H9 (cell line): ENCODE measurements around the gene ERC1. TPM values are rescaled to one million over a fixed set of nuclear protein-coding genes. Genes with fewer than 3 reads are reported as not detected.

Experiments
- DNase-seq: peaks from one replicate; pipeline ENCODE4 v3.0.0-alpha.2; 2017
- H2AFZ ChIP-seq: one replicate; pipeline ENCODE4 v1.6.1; 2013; ENCODE audit warnings: mild to moderate bottlenecking, low read length, control low read depth, moderate library complexity
- H2AK5ac ChIP-seq: 2 replicates; pipeline ENCODE4 v1.6.1; 2013; ENCODE audit warnings: low read length, control low read depth, mixed read lengths; ENCODE audit not compliant: insufficient read length
- H2BK120ac ChIP-seq: one replicate; pipeline ENCODE4 v1.6.1; 2013; ENCODE audit warnings: low read depth, mild to moderate bottlenecking, low read length, control low read depth, inconsistent platforms; ENCODE audit not compliant: poor library complexity, severe bottlenecking
- H2BK12ac ChIP-seq: 2 replicates; pipeline ENCODE4 v1.6.1; 2013; ENCODE audit warnings: low read length, control low read depth, mixed read lengths, low read depth; ENCODE audit not compliant: insufficient read length
- H2BK15ac ChIP-seq: 2 replicates; pipeline ENCODE4 v1.6.1; 2013; ENCODE audit warnings: low read depth, low read length, control low read depth
- H2BK20ac ChIP-seq: one replicate; pipeline ENCODE4 v1.6.1; 2013; ENCODE audit warnings: low read depth, mild to moderate bottlenecking, low read length, control low read depth, inconsistent platforms; ENCODE audit not compliant: poor library complexity, severe bottlenecking
- H2BK5ac ChIP-seq: 2 replicates; pipeline ENCODE4 v1.6.1; 2013; ENCODE audit warnings: low read length, control low read depth, mixed read lengths; ENCODE audit not compliant: insufficient read length
- H3K14ac ChIP-seq: 2 replicates; pipeline ENCODE4 v1.6.1; 2013; ENCODE audit warnings: low read length, control low read depth; ENCODE audit not compliant: insufficient read depth
- H3K18ac ChIP-seq: 2 replicates; pipeline ENCODE4 v1.6.1; 2013; ENCODE audit warnings: low read depth, mild to moderate bottlenecking, mixed read lengths, low read length, control low read depth; ENCODE audit not compliant: insufficient read length
- H3K23ac ChIP-seq: 2 replicates; pipeline ENCODE4 v1.6.1; 2013; ENCODE audit warnings: low read length, control low read depth, mixed read lengths, low read depth; ENCODE audit not compliant: insufficient read length
- H3K23me2 ChIP-seq: 2 replicates; pipeline ENCODE4 v1.6.1; 2013; ENCODE audit warnings: low read depth, mild to moderate bottlenecking, mixed read lengths, low read length, control low read depth; ENCODE audit not compliant: insufficient read length, poor library complexity, severe bottlenecking
- H3K27ac ChIP-seq: 2 replicates; pipeline ENCODE4 v1.5.1; 2013; ENCODE audit warnings: low read length, control low read depth, mixed read lengths, low read depth; ENCODE audit not compliant: insufficient read length
- H3K27me3 ChIP-seq: 2 replicates; pipeline ENCODE4 v1.6.1; 2013; ENCODE audit warnings: low read length, control low read depth, inconsistent platforms; ENCODE audit not compliant: insufficient read depth
- H3K4ac ChIP-seq: 2 replicates; pipeline ENCODE4 v1.6.1; 2013; ENCODE audit warnings: low read depth, mild to moderate bottlenecking, control low read depth, inconsistent platforms, low read length, moderate library complexity
- H3K4me1 ChIP-seq: 2 replicates; pipeline ENCODE4 v1.6.1; 2013; ENCODE audit warnings: low read length, control low read depth, inconsistent platforms; ENCODE audit not compliant: insufficient read depth
- H3K4me2 ChIP-seq: 2 replicates; pipeline ENCODE4 v1.6.1; 2013; ENCODE audit warnings: low read length, control low read depth, mixed read lengths; ENCODE audit not compliant: insufficient read length, insufficient read depth
- H3K56ac ChIP-seq: 2 replicates; pipeline ENCODE4 v1.6.1; 2013; ENCODE audit warnings: low read depth, mild to moderate bottlenecking, mixed read lengths, low read length, control low read depth; ENCODE audit not compliant: insufficient read length
- H3K79me1 ChIP-seq: 2 replicates; pipeline ENCODE4 v1.6.1; 2013; ENCODE audit warnings: low read depth, mild to moderate bottlenecking, moderate library complexity, low read length, control low read depth, inconsistent platforms; ENCODE audit not compliant: insufficient read depth, poor library complexity, severe bottlenecking
- H3K79me2 ChIP-seq: 2 replicates; pipeline ENCODE4 v1.6.1; 2013; ENCODE audit warnings: low read length, control low read depth, inconsistent platforms; ENCODE audit not compliant: insufficient read depth
- H3K9ac ChIP-seq: 2 replicates; pipeline ENCODE4 v1.6.1; 2013; ENCODE audit warnings: low read length, control low read depth, mixed read lengths; ENCODE audit not compliant: insufficient read length; ENCODE audit errors: extremely low read depth
- H3K9me3 ChIP-seq: one replicate; pipeline ENCODE4 v1.6.1; 2013; ENCODE audit warnings: low read depth, low read length, inconsistent platforms; ENCODE audit not compliant: control insufficient read depth
- H3T11ph ChIP-seq: one replicate; pipeline ENCODE4 v1.6.1; 2013; ENCODE audit warnings: mild to moderate bottlenecking, low read length, control low read depth, inconsistent platforms
- H4K20me1 ChIP-seq: one replicate; pipeline ENCODE4 v1.6.1; 2013; ENCODE audit not compliant: control insufficient read depth, insufficient read length, insufficient read depth
- H4K5ac ChIP-seq: 2 replicates; pipeline ENCODE4 v1.6.1; 2013; ENCODE audit warnings: low read depth, mild to moderate bottlenecking, mixed read lengths, low read length, control low read depth; ENCODE audit not compliant: insufficient read length
- H4K8ac ChIP-seq: replicated peaks from 2 replicates; pipeline ENCODE4 v1.6.1; 2013; ENCODE audit warnings: low read length, control low read depth, mixed read lengths, low read depth; ENCODE audit not compliant: insufficient read length
- H4K91ac ChIP-seq: 2 replicates; pipeline ENCODE4 v1.6.1; 2013; ENCODE audit warnings: low read depth, mild to moderate bottlenecking, moderate library complexity, mixed read lengths, low read length, control low read depth; ENCODE audit not compliant: insufficient read length
- H3K27ac Mint-ChIP-seq, 3 experiments: 2 replicates in 2 of 3; 3 replicates in 1 of 3; pipeline ENCODE4 v1.8.0; 2020 to 2021; ENCODE audit warnings: mixed read lengths in 3 of 3, mild to moderate bottlenecking in 1 of 3, moderate library complexity in 1 of 3
- H3K27me3 Mint-ChIP-seq: 2 replicates; pipeline ENCODE4 v1.8.0; 2021; ENCODE audit warnings: low read depth, mild to moderate bottlenecking, moderate library complexity, mixed read lengths
- H3K36me3 Mint-ChIP-seq, 3 experiments: 2 replicates in 2 of 3; 3 replicates in 1 of 3; pipeline ENCODE4 v1.8.0; 2020 to 2021; ENCODE audit warnings: low read depth in 3 of 3, mixed read lengths in 3 of 3; ENCODE audit not compliant: insufficient read depth in 1 of 3
- H3K4me1 Mint-ChIP-seq, 2 experiments: 2 replicates each; pipeline ENCODE4 v1.8.0; 2020; ENCODE audit warnings: mixed read lengths in 2 of 2
- H3K4me3 Mint-ChIP-seq, 2 experiments: 2 replicates in 1 of 2; 3 replicates in 1 of 2; pipeline ENCODE4 v1.8.0; 2020 to 2021; ENCODE audit warnings: mild to moderate bottlenecking in 2 of 2, mixed read lengths in 2 of 2, moderate library complexity in 1 of 2
- H3K9me3 Mint-ChIP-seq, 2 experiments: 2 replicates in 1 of 2; 3 replicates in 1 of 2; pipeline ENCODE4 v1.8.0; 2020; ENCODE audit warnings: mild to moderate bottlenecking in 2 of 2, mixed read lengths in 2 of 2, moderate library complexity in 1 of 2
- WGBS: extraction: QIAGEN DNeasy Blood & Tissue Kit; methylation state at CpG from one replicate; pipeline ENCODE4 v1.1.7; 2013; ENCODE audit warnings: missing lambda C conversion rate, low lambda C conversion rate, mixed read lengths; ENCODE audit not compliant: insufficient read length; ENCODE audit errors: extremely low coverage; 5-methylcytosine and 5-hydroxymethylcytosine counted together
- total RNA-seq: library from RNA; stranded (reverse); gene quantifications from 2 replicates; pipeline ENCODE4 v1.2.1, GENCODE V29; 2021
- TF ChIP-seq, protein P1 (sequence below): fragments of 200-600 bp; sonication (generic); conservative IDR thresholded peaks from 3 replicates; pipeline ENCODE4 v1.8.0; 2021; ENCODE audit warnings: antibody characterized with exemption, mild to moderate bottlenecking

The ERC1 gene
- total RNA-seq, 1 experiment from 2014 or later = 51.2 TPM

DNA sequence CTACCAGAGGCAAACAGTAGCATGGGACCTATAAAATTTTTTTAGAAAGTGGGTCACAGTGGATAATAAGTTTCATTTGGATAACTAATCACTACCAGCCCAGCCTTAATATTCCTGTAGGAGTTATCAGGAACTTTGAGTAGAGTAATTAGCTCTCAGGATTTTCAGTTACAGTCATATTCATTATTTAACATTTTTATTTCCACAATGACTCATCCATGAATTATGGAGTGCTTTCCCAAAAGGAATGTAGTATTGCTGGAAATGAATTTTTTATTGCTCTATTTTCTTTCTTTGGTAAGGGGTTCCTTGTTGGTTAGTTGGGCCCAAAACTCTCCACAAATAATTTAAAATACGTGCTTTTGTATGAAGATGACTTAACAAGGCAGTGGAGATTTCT is 53.7 kb downstream of the ERC1 start:
- 0 out of 7 replicates have a peak, but pooled peaks cover 0 to 7% (median 0%) of the 10 kb centered on the region in 3 experiments for H3K36me3 Mint-ChIP-seq
- H3K79me2 ChIP-seq = peaks cover 1% of the 10 kb centered on the region; the same call in 1 of the 2 replicates
- H3K23me2 ChIP-seq = no peaks in the 10 kb centered on the region
- no peak overlapping the region for H3K27ac Mint-ChIP-seq
- H4K20me1 ChIP-seq = no peaks in the 10 kb centered on the region
- no peak overlapping the region for H3K14ac ChIP-seq
- no peak for DNase-seq
- H3K4me1 ChIP-seq = peaks cover 3% of the 10 kb centered on the region; the same call in 1 of the 2 replicates
- no peak overlapping the region for H4K5ac ChIP-seq
- no peaks in the 10 kb centered on the region for H3K9me3 Mint-ChIP-seq
- no peak overlapping the region for H3K4me3 Mint-ChIP-seq
- H3K4me1 Mint-ChIP-seq = peaks cover 26 to 36% of the 10 kb centered on the region in 2 experiments
- no peaks in the 10 kb centered on the region for H3K27me3 ChIP-seq
- no peak overlapping the region for H2BK15ac ChIP-seq
- no peak overlapping the region for H3T11ph ChIP-seq
- no peak overlapping the region for H3K9ac ChIP-seq
- TF ChIP-seq, protein P1, sequence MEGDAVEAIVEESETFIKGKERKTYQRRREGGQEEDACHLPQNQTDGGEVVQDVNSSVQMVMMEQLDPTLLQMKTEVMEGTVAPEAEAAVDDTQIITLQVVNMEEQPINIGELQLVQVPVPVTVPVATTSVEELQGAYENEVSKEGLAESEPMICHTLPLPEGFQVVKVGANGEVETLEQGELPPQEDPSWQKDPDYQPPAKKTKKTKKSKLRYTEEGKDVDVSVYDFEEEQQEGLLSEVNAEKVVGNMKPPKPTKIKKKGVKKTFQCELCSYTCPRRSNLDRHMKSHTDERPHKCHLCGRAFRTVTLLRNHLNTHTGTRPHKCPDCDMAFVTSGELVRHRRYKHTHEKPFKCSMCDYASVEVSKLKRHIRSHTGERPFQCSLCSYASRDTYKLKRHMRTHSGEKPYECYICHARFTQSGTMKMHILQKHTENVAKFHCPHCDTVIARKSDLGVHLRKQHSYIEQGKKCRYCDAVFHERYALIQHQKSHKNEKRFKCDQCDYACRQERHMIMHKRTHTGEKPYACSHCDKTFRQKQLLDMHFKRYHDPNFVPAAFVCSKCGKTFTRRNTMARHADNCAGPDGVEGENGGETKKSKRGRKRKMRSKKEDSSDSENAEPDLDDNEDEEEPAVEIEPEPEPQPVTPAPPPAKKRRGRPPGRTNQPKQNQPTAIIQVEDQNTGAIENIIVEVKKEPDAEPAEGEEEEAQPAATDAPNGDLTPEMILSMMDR = no peak
- H2AK5ac ChIP-seq = no peak overlapping the region
- H3K27me3 Mint-ChIP-seq = no peaks in the 10 kb centered on the region
- no peak overlapping the region for H4K91ac ChIP-seq
- no peaks in the 10 kb centered on the region for H3K9me3 ChIP-seq
- WGBS = no CpG with 5 or more reads among the region's 1 CpG
- no peak overlapping the region for H3K4ac ChIP-seq
- no peak overlapping the region for H4K8ac ChIP-seq
- H3K56ac ChIP-seq = no peak overlapping the region
- H2AFZ ChIP-seq = no peak overlapping the region
- H3K18ac ChIP-seq = no peak overlapping the region
- H3K27ac ChIP-seq = no peak overlapping the region
- no peak overlapping the region for H2BK120ac ChIP-seq
- no peak overlapping the region for H3K4me2 ChIP-seq
- no peak overlapping the region for H2BK5ac ChIP-seq
- H3K23ac ChIP-seq = no peak overlapping the region
- H2BK20ac ChIP-seq = no peak overlapping the region
- no peaks in the 10 kb centered on the region for H3K79me1 ChIP-seq
- H2BK12ac ChIP-seq = no peak overlapping the region
